ENCODE measurements around the gene USP36.

GRCh38 chr17:78759203-78759968 is 81.2 kb downstream of the USP36 start:
- TF ChIP-seq CTCF (IDR thresholded peaks at IDR 0.05), result no peak
- TF ChIP-seq ZFX (IDR thresholded peaks at IDR 0.05; ENCODE audit: borderline replicate concordance), result no peak

All from 22Rv1 (cell line).